ENCODE data around the gene AK8. TPM values are rescaled to one million over a fixed set of nuclear protein-coding genes. Genes with fewer than 3 reads are reported as not detected.

The AK8 gene
- total RNA-seq, 1 donor from 2014 or later = 0.74 TPM

- Histone ChIP-seq H3K4me1 (peaks cover 23% of the 10 kb centered on the region), H3K27ac (replicated peaks) (peak overlapping the region; percentile 73), H3K27me3 (ENCODE audit: low read depth) (no peaks in the 10 kb centered on the region), H3K4me3 (peak overlapping the region; percentile 89), H3K9me3 (replicated peaks) (no peaks in the 10 kb centered on the region), H3K36me3 (no peaks in the 10 kb centered on the region)
- intact Hi-C loops (cut with micrococcal nuclease) = no loop called here
- TF ChIP-seq CTCF (IDR thresholded peaks at IDR 0.05; ENCODE audit: borderline replicate concordance) = peak; percentile 49
- peak; percentile 29 for DNase-seq
Observed at GRCh38 chr9:132768932-132769905, 108.9 kb downstream of the AK8 start.

GRCh38 chr9:132763574-132763973, 114.5 kb downstream of the AK8 start:
- DNase-seq = no peak
- intact Hi-C loops (cut with micrococcal nuclease) = no loop called here
- TF ChIP-seq CTCF (IDR thresholded peaks at IDR 0.05; ENCODE audit: borderline replicate concordance) = no peak
- H3K4me3 ChIP-seq = no peak overlapping the region
- peaks cover 2% of the 10 kb centered on the region for H3K4me1 ChIP-seq
- no peaks in the 10 kb centered on the region for H3K36me3 ChIP-seq
- H3K27me3 ChIP-seq (ENCODE audit: low read depth) = peaks cover 16% of the 10 kb centered on the region
- no peaks in the 10 kb centered on the region for H3K9me3 ChIP-seq (replicated peaks)
- no peak overlapping the region for H3K27ac ChIP-seq (replicated peaks)

GRCh38 chr9:132762896-132763295, 115.2 kb downstream of the AK8 start:
- Histone ChIP-seq H3K27ac (replicated peaks) (no peak overlapping the region), H3K4me1 (no peaks in the 10 kb centered on the region), H3K9me3 (replicated peaks) (no peaks in the 10 kb centered on the region), H3K27me3 (ENCODE audit: low read depth) (peaks cover 16% of the 10 kb centered on the region), H3K36me3 (no peaks in the 10 kb centered on the region), H3K4me3 (no peak overlapping the region)
- no peak for TF ChIP-seq CTCF (IDR thresholded peaks at IDR 0.05; ENCODE audit: borderline replicate concordance)
- no peak for DNase-seq
- intact Hi-C loops (cut with micrococcal nuclease) = no loop called here

GRCh38 chr9:132761602-132762001, 116.5 kb downstream of the AK8 start:
- Histone ChIP-seq H3K27me3 (ENCODE audit: low read depth) (peaks cover 16% of the 10 kb centered on the region), H3K4me1 (no peaks in the 10 kb centered on the region), H3K36me3 (no peaks in the 10 kb centered on the region), H3K4me3 (no peak overlapping the region), H3K27ac (replicated peaks) (no peak overlapping the region), H3K9me3 (replicated peaks) (no peaks in the 10 kb centered on the region)
- DNase-seq = no peak
- TF ChIP-seq CTCF (IDR thresholded peaks at IDR 0.05; ENCODE audit: borderline replicate concordance) = no peak
- intact Hi-C loops (cut with micrococcal nuclease) = no loop called here

GRCh38 chr9:132760057-132760456, 118.0 kb downstream of the AK8 start:
- peaks cover 21% of the 10 kb centered on the region for H3K27me3 ChIP-seq (ENCODE audit: low read depth)
- no peaks in the 10 kb centered on the region for H3K36me3 ChIP-seq
- no peaks in the 10 kb centered on the region for H3K9me3 ChIP-seq (replicated peaks)
- no peak overlapping the region for H3K4me3 ChIP-seq
- DNase-seq = no peak
- TF ChIP-seq CTCF (IDR thresholded peaks at IDR 0.05; ENCODE audit: borderline replicate concordance) = no peak
- no peak overlapping the region for H3K27ac ChIP-seq (replicated peaks)
- H3K4me1 ChIP-seq = no peaks in the 10 kb centered on the region
- intact Hi-C loops (cut with micrococcal nuclease) = no loop called here

Data from left ventricle myocardium inferior (tissue), 1 donor.